Fibroblast of skin of left quadriceps (primary cell): ENCODE results near the gene MZT2B.
"Not testable (repeated sequence)": the region's sequence is repeated elsewhere in the genome, so short reads cannot be mapped to it uniquely, and the experiment has no call there.

Experiments
- DNase-seq, 2 experiments: peaks; one replicate each; pipeline ENCODE4 v3.0.0-alpha.2; 2013; ENCODE audit warnings: low read depth in 2 of 2

The MZT2B gene

GRCh38 chr2:130219147-130219546 lies 37.1 kb downstream of the MZT2B start:
- not testable (repeated sequence) for DNase-seq

GRCh38 chr2:130220505-130220904 lies 38.4 kb downstream of the MZT2B start:
- not testable (repeated sequence) for DNase-seq

GRCh38 chr2:130222523-130222922 lies 40.5 kb downstream of the MZT2B start:
- not testable (repeated sequence) for DNase-seq

GRCh38 chr2:130228005-130228404 lies 45.9 kb downstream of the MZT2B start:
- not testable (repeated sequence) for DNase-seq

- not testable (repeated sequence) for DNase-seq
Observed at GRCh38 chr2:130228467-130229160, 46.6 kb downstream of the MZT2B start.

GRCh38 chr2:130229161-130229510 lies 47.1 kb downstream of the MZT2B start:
- DNase-seq, result peak; percentile 12 to 16

GRCh38 chr2:130230376-130230775 lies 48.3 kb downstream of the MZT2B start:
- DNase-seq, result not testable (repeated sequence)

GRCh38 chr2:130230907-130231306 lies 48.8 kb downstream of the MZT2B start:
- not testable (repeated sequence) for DNase-seq

GRCh38 chr2:130231656-130232055 lies 49.6 kb downstream of the MZT2B start:
- DNase-seq, result no peak

GRCh38 chr2:130233066-130233465 lies 51.0 kb downstream of the MZT2B start:
- not testable (repeated sequence) for DNase-seq

GRCh38 chr2:130239581-130239980 lies 57.5 kb downstream of the MZT2B start:
- not testable (repeated sequence) for DNase-seq
